Measurements from ENCODE around the gene NBEA. TPM values are rescaled to one million over a fixed set of nuclear protein-coding genes. Genes with fewer than 3 reads are reported as not detected.

NBEA gene
- total and polyA plus RNA-seq, 12 donors: 3.1 to 19.7 (median 14.2) TPM

GRCh38 chr13:35597451-35597850 lies 655.4 kb downstream of the NBEA start:
- no peak overlapping the region for H3K27ac ChIP-seq
- H3K27me3 ChIP-seq: no peaks in the 10 kb centered on the region
- no peaks in the 10 kb centered on the region for H3K9me3 ChIP-seq (replicated peaks in 1 of 3)
- TF ChIP-seq POLR2A (IDR thresholded peaks at IDR 0.05) (no peak), CTCF (IDR thresholded peaks at IDR 0.05) (no peak)
- intact Hi-C loops (cut with DNase I): no loop called here
- no peaks in the 10 kb centered on the region for H3K36me3 ChIP-seq (replicated peaks in 1 of 2)
- 88 to 97% (median 95%) methylated on average over 3 of the region's 3 CpGs for WGBS, 4 donors
- DNase-seq: no peak
- H3K4me3 ChIP-seq: no peak overlapping the region
- no peaks in the 10 kb centered on the region for H3K4me1 ChIP-seq (replicated peaks in 1 of 2)

GRCh38 chr13:35598233-35598632 lies 656.2 kb downstream of the NBEA start:
- H3K4me3 ChIP-seq: no peak overlapping the region
- no peak for DNase-seq
- no peak overlapping the region for H3K27ac ChIP-seq
- TF ChIP-seq POLR2A (IDR thresholded peaks at IDR 0.05) (no peak), CTCF (IDR thresholded peaks at IDR 0.05) (no peak)
- 61 to 92% (median 73%) methylated on average over 3 of the region's 3 CpGs for WGBS, 4 donors
- intact Hi-C loops (cut with DNase I): no loop called here
- no peaks in the 10 kb centered on the region for H3K4me1 ChIP-seq (replicated peaks in 1 of 2)
- H3K27me3 ChIP-seq: no peaks in the 10 kb centered on the region
- no peaks in the 10 kb centered on the region for H3K36me3 ChIP-seq (replicated peaks in 1 of 2)
- no peaks in the 10 kb centered on the region for H3K9me3 ChIP-seq (replicated peaks in 1 of 3)

DNA sequence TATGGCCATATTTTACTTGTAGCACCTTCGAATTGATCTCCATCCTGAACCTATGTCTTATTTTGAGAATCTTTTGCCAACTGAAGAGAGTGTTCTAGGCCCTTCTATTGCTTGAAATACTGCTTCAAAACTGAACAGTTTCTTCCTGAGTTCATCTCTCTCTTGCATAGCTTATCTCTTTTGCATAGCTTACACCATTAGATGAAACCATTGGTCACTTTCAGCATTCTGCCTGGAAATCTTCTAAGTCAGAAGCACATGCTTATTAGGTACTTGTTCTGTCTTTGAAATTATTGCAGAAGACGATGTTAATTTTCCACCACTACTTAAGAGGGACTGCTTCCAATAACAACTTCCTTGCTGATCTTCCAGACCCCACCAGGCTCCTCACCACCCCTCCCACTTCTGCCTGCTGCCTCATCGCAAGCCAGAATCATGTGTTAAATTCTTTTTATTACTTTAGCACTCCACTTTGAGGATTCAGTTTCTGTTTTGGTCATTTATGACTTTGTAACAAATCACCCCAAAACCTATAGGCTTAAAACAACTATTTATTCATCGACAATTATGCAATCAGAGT lies 656.8 kb downstream of the NBEA start:
- H3K36me3 ChIP-seq (replicated peaks in 1 of 2): no peaks in the 10 kb centered on the region
- DNase-seq: no peak
- H3K4me1 ChIP-seq (replicated peaks in 1 of 2): no peaks in the 10 kb centered on the region
- intact Hi-C loops (cut with DNase I): no loop called here
- 62 to 84% (median 79%) methylated on average over 3 to 4 of the region's 4 CpGs for WGBS, 4 donors
- H3K27me3 ChIP-seq: no peaks in the 10 kb centered on the region
- H3K9me3 ChIP-seq (replicated peaks in 1 of 3): no peaks in the 10 kb centered on the region
- TF ChIP-seq POLR2A (IDR thresholded peaks at IDR 0.05) (no peak), CTCF (IDR thresholded peaks at IDR 0.05) (no peak)
- no peak overlapping the region for H3K4me3 ChIP-seq
- no peak overlapping the region for H3K27ac ChIP-seq

- intact Hi-C loops (cut with DNase I): no loop called here
- WGBS, 4 donors: 83 to 94% (median 92%) methylated on average over 2 of the region's 2 CpGs
- no peak overlapping the region for H3K27ac ChIP-seq
Observed at GRCh38 chr13:35599384-35599783, 657.3 kb downstream of the NBEA start.

More at GRCh38 chr13:35599384-35599783, 657.3 kb downstream of the NBEA start:
- TF ChIP-seq POLR2A (IDR thresholded peaks at IDR 0.05) (no peak), CTCF (IDR thresholded peaks at IDR 0.05) (no peak)
- no peaks in the 10 kb centered on the region for H3K9me3 ChIP-seq (replicated peaks in 1 of 3)
- no peak for DNase-seq
- no peaks in the 10 kb centered on the region for H3K27me3 ChIP-seq
- no peaks in the 10 kb centered on the region for H3K36me3 ChIP-seq (replicated peaks in 1 of 2)
- no peak overlapping the region for H3K4me3 ChIP-seq
- no peaks in the 10 kb centered on the region for H3K4me1 ChIP-seq (replicated peaks in 1 of 2)
